Measurements from ENCODE around the gene DLG2. TPM values are rescaled to one million over a fixed set of nuclear protein-coding genes. Genes with fewer than 3 reads are reported as not detected.

The DLG2 gene
- total RNA-seq, 1 donor from 2014 or later = 5.1 TPM

DNA sequence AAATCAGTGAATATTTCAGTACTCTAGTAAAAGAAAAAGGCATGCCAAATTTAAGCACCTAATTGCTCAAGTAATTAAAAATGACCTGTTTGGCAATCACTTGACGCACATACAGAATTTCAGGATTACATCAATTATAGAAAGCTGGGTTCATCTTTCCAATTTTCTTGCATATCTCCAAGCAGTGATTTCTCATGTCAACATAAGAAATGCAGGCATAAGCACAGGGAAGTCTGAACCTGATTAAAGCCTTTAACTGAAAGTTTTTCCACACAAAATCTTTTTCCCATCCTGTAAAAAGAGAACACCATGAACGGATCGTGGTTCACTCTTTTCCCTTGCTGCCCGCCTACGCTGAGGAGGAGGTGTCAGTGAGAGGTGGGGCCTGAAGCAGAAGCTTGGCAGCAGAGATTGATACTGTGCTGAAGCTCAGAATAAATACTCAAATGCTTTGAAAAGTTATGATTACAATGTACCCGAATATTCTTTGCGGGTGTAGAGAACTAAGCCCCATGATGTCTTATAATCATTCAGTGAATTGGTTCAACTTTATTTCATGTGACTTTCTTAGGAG lies 1636.9 kb downstream of the DLG2 start:
- DNase-seq (ENCODE audit: low spot score) = no peak
- no peaks in the 10 kb centered on the region for H3K4me1 Mint-ChIP-seq (ENCODE audit: unreplicated experiment)
- no peaks in the 10 kb centered on the region for H3K9me3 Mint-ChIP-seq (ENCODE audit: unreplicated experiment)
- H3K36me3 Mint-ChIP-seq (ENCODE audit: low read depth, unreplicated experiment) = no peaks in the 10 kb centered on the region
- no peak overlapping the region for H3K4me3 Mint-ChIP-seq (ENCODE audit: unreplicated experiment)
- TF ChIP-seq, protein P1, sequence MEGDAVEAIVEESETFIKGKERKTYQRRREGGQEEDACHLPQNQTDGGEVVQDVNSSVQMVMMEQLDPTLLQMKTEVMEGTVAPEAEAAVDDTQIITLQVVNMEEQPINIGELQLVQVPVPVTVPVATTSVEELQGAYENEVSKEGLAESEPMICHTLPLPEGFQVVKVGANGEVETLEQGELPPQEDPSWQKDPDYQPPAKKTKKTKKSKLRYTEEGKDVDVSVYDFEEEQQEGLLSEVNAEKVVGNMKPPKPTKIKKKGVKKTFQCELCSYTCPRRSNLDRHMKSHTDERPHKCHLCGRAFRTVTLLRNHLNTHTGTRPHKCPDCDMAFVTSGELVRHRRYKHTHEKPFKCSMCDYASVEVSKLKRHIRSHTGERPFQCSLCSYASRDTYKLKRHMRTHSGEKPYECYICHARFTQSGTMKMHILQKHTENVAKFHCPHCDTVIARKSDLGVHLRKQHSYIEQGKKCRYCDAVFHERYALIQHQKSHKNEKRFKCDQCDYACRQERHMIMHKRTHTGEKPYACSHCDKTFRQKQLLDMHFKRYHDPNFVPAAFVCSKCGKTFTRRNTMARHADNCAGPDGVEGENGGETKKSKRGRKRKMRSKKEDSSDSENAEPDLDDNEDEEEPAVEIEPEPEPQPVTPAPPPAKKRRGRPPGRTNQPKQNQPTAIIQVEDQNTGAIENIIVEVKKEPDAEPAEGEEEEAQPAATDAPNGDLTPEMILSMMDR (IDR thresholded peaks at IDR 0.05; ENCODE audit: unreplicated experiment) = no peak
- H3K27me3 Mint-ChIP-seq (ENCODE audit: unreplicated experiment) = peaks cover 1% of the 10 kb centered on the region
- H3K27ac Mint-ChIP-seq (ENCODE audit: unreplicated experiment) = no peak overlapping the region

DNA sequence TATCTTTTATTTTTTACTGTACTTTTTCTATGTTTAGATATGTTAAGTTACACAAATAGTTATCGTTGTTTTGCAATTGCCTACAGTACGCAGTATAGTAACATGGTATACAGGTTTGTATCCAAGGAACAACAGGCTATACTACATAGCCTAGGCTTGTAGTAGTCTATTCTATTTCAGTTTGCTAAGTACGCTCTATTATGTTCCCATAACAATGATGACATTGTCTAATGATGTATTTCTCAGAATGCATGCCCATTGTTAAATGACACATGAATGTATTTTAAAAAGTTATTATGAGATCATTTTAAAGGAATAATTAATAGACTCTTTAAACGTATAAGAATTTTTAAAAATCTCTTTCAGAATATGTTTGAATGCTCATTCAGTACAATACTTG lies 1644.3 kb downstream of the DLG2 start:
- TF ChIP-seq, protein P1 (IDR thresholded peaks at IDR 0.05; ENCODE audit: unreplicated experiment) = no peak
- H3K27me3 Mint-ChIP-seq (ENCODE audit: unreplicated experiment) = peaks cover 1% of the 10 kb centered on the region
- H3K27ac Mint-ChIP-seq (ENCODE audit: unreplicated experiment) = no peak overlapping the region
- no peaks in the 10 kb centered on the region for H3K36me3 Mint-ChIP-seq (ENCODE audit: low read depth, unreplicated experiment)
- H3K4me1 Mint-ChIP-seq (ENCODE audit: unreplicated experiment) = peaks cover 2% of the 10 kb centered on the region
- no peaks in the 10 kb centered on the region for H3K9me3 Mint-ChIP-seq (ENCODE audit: unreplicated experiment)
- no peak overlapping the region for H3K4me3 Mint-ChIP-seq (ENCODE audit: unreplicated experiment)
- DNase-seq (ENCODE audit: low spot score) = no peak

DNA sequence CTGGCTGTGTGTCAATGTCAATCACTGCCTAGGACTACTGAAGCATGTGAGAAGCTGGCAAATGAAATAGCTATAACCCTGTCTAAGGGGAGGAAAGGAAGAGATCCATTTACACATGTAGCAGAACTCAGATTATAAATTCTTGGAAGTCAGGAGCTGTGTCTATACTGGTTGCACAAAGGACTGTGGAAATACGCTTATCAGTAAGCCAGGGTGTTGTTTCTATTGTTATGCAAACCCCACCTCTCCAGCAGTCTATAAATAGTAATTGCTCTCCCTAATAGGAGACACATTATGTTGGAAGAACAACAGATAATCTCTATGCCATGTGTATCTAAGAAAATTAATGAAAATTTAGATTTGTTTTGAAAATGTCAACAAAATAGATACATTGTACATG lies 1647.6 kb downstream of the DLG2 start:
- peaks cover 2% of the 10 kb centered on the region for H3K4me1 Mint-ChIP-seq (ENCODE audit: unreplicated experiment)
- DNase-seq (ENCODE audit: low spot score) = no peak
- H3K27ac Mint-ChIP-seq (ENCODE audit: unreplicated experiment) = no peak overlapping the region
- H3K4me3 Mint-ChIP-seq (ENCODE audit: unreplicated experiment) = no peak overlapping the region
- TF ChIP-seq, protein P1 (IDR thresholded peaks at IDR 0.05; ENCODE audit: unreplicated experiment) = no peak
- H3K9me3 Mint-ChIP-seq (ENCODE audit: unreplicated experiment) = no peaks in the 10 kb centered on the region
- H3K36me3 Mint-ChIP-seq (ENCODE audit: low read depth, unreplicated experiment) = no peaks in the 10 kb centered on the region
- H3K27me3 Mint-ChIP-seq (ENCODE audit: unreplicated experiment) = peaks cover 1% of the 10 kb centered on the region

DNA sequence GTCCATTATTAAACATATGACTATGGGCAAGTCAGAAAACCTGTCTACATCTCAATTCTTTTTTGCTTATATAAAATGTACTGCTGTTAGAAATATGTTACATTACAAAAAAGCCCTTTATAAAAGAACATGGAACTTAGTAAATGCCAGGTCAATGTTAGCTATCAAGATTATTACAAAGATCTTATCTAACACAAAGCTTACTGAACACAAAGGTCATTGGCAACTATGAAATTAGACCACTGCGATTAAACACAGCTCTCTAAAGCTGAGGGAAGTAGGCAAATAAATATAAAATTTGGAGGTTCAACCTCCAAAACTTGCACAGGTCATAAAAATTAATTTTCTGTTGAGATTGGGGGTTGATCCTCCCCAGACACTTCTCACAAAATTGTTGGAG lies 1648.2 kb downstream of the DLG2 start:
- Mint-ChIP-seq H3K4me1 (ENCODE audit: unreplicated experiment) (peaks cover 2% of the 10 kb centered on the region), H3K27me3 (ENCODE audit: unreplicated experiment) (peaks cover under 1% of the 10 kb centered on the region), H3K4me3 (ENCODE audit: unreplicated experiment) (no peak overlapping the region), H3K9me3 (ENCODE audit: unreplicated experiment) (no peaks in the 10 kb centered on the region), H3K36me3 (ENCODE audit: low read depth, unreplicated experiment) (no peaks in the 10 kb centered on the region), H3K27ac (ENCODE audit: unreplicated experiment) (no peak overlapping the region)
- no peak for DNase-seq (ENCODE audit: low spot score)
- TF ChIP-seq, protein P1 (IDR thresholded peaks at IDR 0.05; ENCODE audit: unreplicated experiment) = no peak

DNA sequence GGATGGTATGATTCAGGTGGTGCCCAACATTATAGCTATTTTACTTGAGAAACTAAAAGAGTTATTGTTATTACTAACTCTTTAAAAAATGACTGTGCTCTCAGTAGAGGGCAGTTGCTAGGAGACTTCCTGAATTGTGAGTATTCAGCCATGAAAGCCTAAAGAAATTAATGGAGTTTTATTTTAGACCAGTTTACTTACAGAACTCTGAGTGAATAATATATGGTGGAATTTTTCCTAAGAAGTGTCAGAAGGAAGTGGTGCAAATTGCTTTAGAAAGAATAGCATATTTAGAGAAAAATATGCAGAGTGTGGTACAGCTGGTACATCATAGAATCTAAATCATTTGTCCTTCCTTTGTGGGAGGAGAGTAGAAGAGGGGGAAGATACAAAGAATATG lies 1651.1 kb downstream of the DLG2 start:
- Mint-ChIP-seq H3K27ac (ENCODE audit: unreplicated experiment) (no peak overlapping the region), H3K4me3 (ENCODE audit: unreplicated experiment) (no peak overlapping the region), H3K27me3 (ENCODE audit: unreplicated experiment) (no peaks in the 10 kb centered on the region), H3K9me3 (ENCODE audit: unreplicated experiment) (no peaks in the 10 kb centered on the region), H3K4me1 (ENCODE audit: unreplicated experiment) (peaks cover 2% of the 10 kb centered on the region), H3K36me3 (ENCODE audit: low read depth, unreplicated experiment) (no peaks in the 10 kb centered on the region)
- TF ChIP-seq, protein P1 (IDR thresholded peaks at IDR 0.05; ENCODE audit: unreplicated experiment) = no peak
- no peak for DNase-seq (ENCODE audit: low spot score)
